Smooth muscle cell (in vitro differentiated cells): Measurements from ENCODE around the gene PRKN. TPM values are rescaled to one million over a fixed set of nuclear protein-coding genes. Genes with fewer than 3 reads are reported as not detected.
A peak's percentile ranks its signal among the peaks of the same experiment; 100 is the strongest.

ENCODE experiments used
- DNase-seq: peaks from one replicate; lab custom pipeline; 2025; ENCODE audit not compliant: unreplicated experiment; lab: John Stamatoyannopoulos, UW
- H2AFZ ChIP-seq: fragments of 200-600 bp; sonication (generic); 2 replicates; pipeline ENCODE4 v1.6.0; 2016; ENCODE audit warnings: antibody characterized with exemption, low read depth, mild to moderate bottlenecking
- H3F3A ChIP-seq: fragments of 200-600 bp; sonication (generic); 2 replicates; pipeline ENCODE4 v1.6.0; 2017; ENCODE audit warnings: antibody characterized with exemption, low read depth
- H3K27ac ChIP-seq: fragments of 200-600 bp; sonication (generic); 2 replicates; pipeline ENCODE4 v1.5.1; 2016; ENCODE audit warnings: low read depth, mild to moderate bottlenecking
- H3K27me3 ChIP-seq: fragments of 200-600 bp; sonication (generic); 2 replicates; pipeline ENCODE4 v1.6.1; 2016; ENCODE audit warnings: low read depth, mild to moderate bottlenecking
- H3K36me3 ChIP-seq: fragments of 200-600 bp; sonication (generic); 2 replicates; pipeline ENCODE4 v1.5.1; 2016; ENCODE audit warnings: low read depth
- H3K4me1 ChIP-seq: fragments of 200-600 bp; sonication (generic); 2 replicates; pipeline ENCODE4 v1.5.1; 2016; ENCODE audit warnings: low read depth
- H3K4me2 ChIP-seq: fragments of 200-600 bp; sonication (generic); 2 replicates; pipeline ENCODE4 v1.6.0; 2016; ENCODE audit warnings: mild to moderate bottlenecking
- H3K4me3 ChIP-seq: fragments of 200-600 bp; sonication (generic); 2 replicates; pipeline ENCODE4 v1.5.1; 2016; ENCODE audit warnings: mild to moderate bottlenecking
- H3K79me2 ChIP-seq: fragments of 200-600 bp; sonication (generic); 2 replicates; pipeline ENCODE4 v1.6.0; 2016; ENCODE audit warnings: low read depth, mild to moderate bottlenecking
- H3K9ac ChIP-seq: fragments of 200-600 bp; sonication (generic); 2 replicates; pipeline ENCODE4 v1.6.0; 2016; ENCODE audit warnings: low read depth
- H3K9me3 ChIP-seq: fragments of 200-600 bp; sonication (generic); replicated peaks from 2 replicates; pipeline ENCODE4 v1.5.1; 2016; ENCODE audit warnings: low read depth
- H4K20me1 ChIP-seq: fragments of 200-600 bp; sonication (generic); 2 replicates; pipeline ENCODE4 v1.6.0; 2016; ENCODE audit warnings: low read depth
- CTCF ChIP-seq: fragments of 200-600 bp; sonication (generic); IDR thresholded peaks from 2 replicates; pipeline ENCODE4 v1.5.1; 2017; ENCODE audit warnings: borderline replicate concordance, mild to moderate bottlenecking, antibody characterized with exemption; ENCODE audit not compliant: insufficient read depth, poor library complexity, severe bottlenecking
- WGBS: methylation state at CpG from one replicate; pipeline ENCODE4 v1.1.7; 2016; ENCODE audit warnings: low lambda C conversion rate; 5-methylcytosine and 5-hydroxymethylcytosine counted together
- polyA plus RNA-seq: library from polyadenylated mRNA; unstranded; fragments of >200 nt; fragmentation: Nextera tagmentation; extraction: Ambion mirVana; gene quantifications from 2 replicates; pipeline ENCODE4 v1.2.1, GENCODE V29; 2016
- total RNA-seq: library from RNA; depleted of rRNA; stranded (reverse); fragments of >200 nt; gene quantifications from 2 replicates; pipeline ENCODE4 v1.2.3, GENCODE V29; 2014

PRKN gene
- total and polyA plus RNA-seq, 2 experiments from 2014 or later = 0.81 to 5.1 TPM

GRCh38 chr6:161379834-161380582, 1347.6 kb downstream of the PRKN start:
- no peak overlapping the region for H3K9ac ChIP-seq
- H4K20me1 ChIP-seq = no peaks in the 10 kb centered on the region
- WGBS = 43% methylated on average over 8 of the region's 8 CpGs
- no peak for DNase-seq
- H3K79me2 ChIP-seq = no peaks in the 10 kb centered on the region
- no peaks in the 10 kb centered on the region for H3F3A ChIP-seq
- H3K4me3 ChIP-seq = no peak overlapping the region
- peak overlapping the region; percentile 17 for H3K4me2 ChIP-seq
- peak overlapping the region; percentile 57 for H3K27ac ChIP-seq
- H3K4me1 ChIP-seq = no peaks in the 10 kb centered on the region
- H3K27me3 ChIP-seq = no peaks in the 10 kb centered on the region
- H3K9me3 ChIP-seq = no peaks in the 10 kb centered on the region
- no peaks in the 10 kb centered on the region for H3K36me3 ChIP-seq
- no peak for TF ChIP-seq CTCF
- peak overlapping the region; percentile 1 for H2AFZ ChIP-seq

GRCh38 chr6:161378115-161378514, 1349.5 kb downstream of the PRKN start:
- H3K9me3 ChIP-seq = no peaks in the 10 kb centered on the region
- H3F3A ChIP-seq = no peaks in the 10 kb centered on the region
- no peak for DNase-seq
- H3K4me3 ChIP-seq = no peak overlapping the region
- no peaks in the 10 kb centered on the region for H3K27me3 ChIP-seq
- no peak for TF ChIP-seq CTCF
- H3K36me3 ChIP-seq = no peaks in the 10 kb centered on the region
- H4K20me1 ChIP-seq = no peaks in the 10 kb centered on the region
- H3K4me2 ChIP-seq = no peak overlapping the region
- no peak overlapping the region for H2AFZ ChIP-seq
- no peaks in the 10 kb centered on the region for H3K79me2 ChIP-seq
- 89% methylated on average over 12 of the region's 12 CpGs for WGBS
- no peaks in the 10 kb centered on the region for H3K4me1 ChIP-seq
- H3K9ac ChIP-seq = no peak overlapping the region
- H3K27ac ChIP-seq = no peak overlapping the region

GRCh38 chr6:161377116-161377515, 1350.5 kb downstream of the PRKN start:
- H3K36me3 ChIP-seq = no peaks in the 10 kb centered on the region
- WGBS = 95% methylated on average over 13 of the region's 13 CpGs
- TF ChIP-seq CTCF = no peak
- no peaks in the 10 kb centered on the region for H3K9me3 ChIP-seq
- H3K27me3 ChIP-seq = no peaks in the 10 kb centered on the region
- no peak overlapping the region for H3K4me3 ChIP-seq
- no peak overlapping the region for H3K9ac ChIP-seq
- no peaks in the 10 kb centered on the region for H4K20me1 ChIP-seq
- no peak overlapping the region for H3K27ac ChIP-seq
- H3K4me1 ChIP-seq = no peaks in the 10 kb centered on the region
- H3K4me2 ChIP-seq = no peak overlapping the region
- no peak overlapping the region for H2AFZ ChIP-seq
- H3K79me2 ChIP-seq = no peaks in the 10 kb centered on the region
- no peak for DNase-seq
- no peaks in the 10 kb centered on the region for H3F3A ChIP-seq

- Histone ChIP-seq H2AFZ (no peak overlapping the region), H3K9me3 (no peaks in the 10 kb centered on the region), H3K27me3 (no peaks in the 10 kb centered on the region), H3K27ac (no peak overlapping the region), H3F3A (no peaks in the 10 kb centered on the region), H3K4me2 (no peak overlapping the region), H3K79me2 (no peaks in the 10 kb centered on the region), H3K36me3 (no peaks in the 10 kb centered on the region), H3K4me1 (no peaks in the 10 kb centered on the region), H4K20me1 (no peaks in the 10 kb centered on the region), H3K9ac (no peak overlapping the region), H3K4me3 (no peak overlapping the region)
- WGBS = 97% methylated on average over 11 of the region's 11 CpGs
- DNase-seq = no peak
- no peak for TF ChIP-seq CTCF
Observed at GRCh38 chr6:161376367-161376766, 1351.2 kb downstream of the PRKN start.
